ENCODE results near the gene TEX28. TPM values are rescaled to one million over a fixed set of nuclear protein-coding genes. Genes with fewer than 3 reads are reported as not detected.
"Not testable (repeated sequence)": the region's sequence is repeated elsewhere in the genome, so short reads cannot be mapped to it uniquely, and the experiment has no call there.

Gene TEX28
- total RNA-seq, 2 experiments from 2014 or later, result not detected

DNA sequence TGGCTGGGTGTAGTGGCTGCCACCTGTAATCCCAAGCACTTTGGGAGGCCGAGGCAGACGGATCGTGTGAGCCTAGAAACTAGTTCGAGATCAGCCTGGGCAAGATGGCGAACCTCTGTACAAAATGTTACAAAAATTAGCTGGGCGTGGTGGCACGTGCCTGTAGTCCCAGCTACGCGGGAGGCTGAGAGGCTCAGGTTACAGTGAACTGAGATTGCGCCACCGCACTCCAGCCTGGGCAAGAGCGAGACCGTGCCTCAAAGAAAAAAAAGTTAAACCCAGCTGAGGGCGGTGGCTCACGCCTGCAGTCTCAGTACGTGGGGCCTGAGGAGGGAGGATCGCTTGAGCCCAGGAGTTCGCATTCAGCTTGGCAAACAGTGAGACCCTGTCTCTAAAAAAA, 1.8 kb upstream of the TEX28 start:
- no peak for DNase-seq
- intact Hi-C loops (cut with DNase I, micrococcal nuclease), result no loop called here
- Mint-ChIP-seq H3K4me1 (no peaks in the 10 kb centered on the region), H3K36me3 (ENCODE audit: low read depth) (no peaks in the 10 kb centered on the region), H3K9me3 (ENCODE audit: low read depth) (no peaks in the 10 kb centered on the region), H3K4me3 (no peak overlapping the region), H3K27ac (no peak overlapping the region), H3K27me3 (no peaks in the 10 kb centered on the region)
- ATAC-seq, result no peak
- CTCF ChIA-PET, result no interaction called here
- POLR2A ChIA-PET, result no interaction called here

DNA sequence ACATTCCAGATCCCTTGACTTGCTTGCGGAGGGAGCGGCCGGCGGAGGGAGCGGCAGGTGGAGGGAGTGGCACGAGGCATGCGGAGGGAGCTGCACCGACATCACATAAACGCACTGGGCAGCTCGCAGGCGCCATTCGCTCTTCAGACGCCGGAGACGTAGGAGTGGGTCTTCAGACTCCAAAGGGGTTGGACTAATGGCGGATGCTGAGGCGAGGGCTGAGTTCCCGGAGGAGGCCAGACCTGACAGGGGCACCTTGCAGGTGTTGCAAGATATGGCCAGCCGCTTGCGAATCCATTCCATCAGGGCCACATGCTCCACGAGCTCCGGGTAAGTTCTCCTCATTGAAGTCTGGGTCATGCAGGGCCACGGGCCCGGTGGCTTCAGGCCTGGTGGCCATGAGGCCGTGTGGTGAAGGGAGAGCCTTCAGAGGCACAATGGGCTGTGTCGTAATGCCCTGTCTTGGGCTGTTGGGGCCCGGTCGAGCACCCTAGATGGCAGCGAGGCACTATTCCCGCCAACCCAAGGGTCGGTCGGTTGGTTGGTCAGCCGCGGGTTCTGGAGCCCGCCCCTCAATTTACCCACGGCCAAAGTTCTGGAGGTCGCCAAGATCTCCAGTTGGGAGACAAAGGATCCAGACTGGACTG, 863 bp upstream of the TEX28 start, which contains the start of gene TKTL1:
Gene TKTL1, plus strand, starts transcription at position 132 of the 647 bp plus-strand sequence. Its CDS starts 65 bp downstream, at position 197.
- Mint-ChIP-seq H3K27ac (no peak within 1 kb of the TSS), H3K4me3 (no peak within 1 kb of the TSS), H3K4me1 (no peaks in the 10 kb centered on the region), H3K36me3 (ENCODE audit: low read depth) (no peaks in the 10 kb centered on the region), H3K9me3 (ENCODE audit: low read depth) (no peaks in the 10 kb centered on the region), H3K27me3 (no peaks in the 10 kb centered on the region)
- ChIA-PET CTCF (no interaction called here), POLR2A (no interaction called here)
- intact Hi-C loops (cut with DNase I, micrococcal nuclease), result no loop called here
- no peak for ATAC-seq
- DNase-seq, result no peak

DNA sequence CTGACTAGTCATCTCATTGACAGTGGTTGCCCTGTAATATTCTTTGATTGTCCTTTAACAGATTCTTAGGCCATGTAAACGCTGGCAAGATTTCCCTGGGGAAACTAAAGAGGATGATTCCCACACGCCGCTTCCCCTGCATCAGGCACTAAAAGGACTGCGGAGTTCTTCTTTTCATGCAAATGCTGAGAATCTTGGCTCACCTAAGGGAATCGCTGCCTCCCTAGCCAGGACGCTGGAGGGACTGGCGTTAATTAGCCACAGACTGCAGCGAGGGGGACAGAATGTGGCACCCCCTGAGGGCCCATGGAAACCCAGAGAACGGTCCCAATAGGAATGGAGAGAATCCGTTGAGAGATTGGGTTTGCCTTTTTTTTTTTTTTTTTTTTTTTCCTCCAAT, 8.5 kb downstream of the TEX28 start:
- intact Hi-C loops (cut with DNase I, micrococcal nuclease); H3K27ac Mint-ChIP-seq; H3K36me3 Mint-ChIP-seq (ENCODE audit: low read depth); ATAC-seq; H3K27me3 Mint-ChIP-seq; POLR2A ChIA-PET; CTCF ChIA-PET; DNase-seq; H3K4me3 Mint-ChIP-seq; H3K4me1 Mint-ChIP-seq; H3K9me3 Mint-ChIP-seq (ENCODE audit: low read depth): not testable (repeated sequence)

DNA sequence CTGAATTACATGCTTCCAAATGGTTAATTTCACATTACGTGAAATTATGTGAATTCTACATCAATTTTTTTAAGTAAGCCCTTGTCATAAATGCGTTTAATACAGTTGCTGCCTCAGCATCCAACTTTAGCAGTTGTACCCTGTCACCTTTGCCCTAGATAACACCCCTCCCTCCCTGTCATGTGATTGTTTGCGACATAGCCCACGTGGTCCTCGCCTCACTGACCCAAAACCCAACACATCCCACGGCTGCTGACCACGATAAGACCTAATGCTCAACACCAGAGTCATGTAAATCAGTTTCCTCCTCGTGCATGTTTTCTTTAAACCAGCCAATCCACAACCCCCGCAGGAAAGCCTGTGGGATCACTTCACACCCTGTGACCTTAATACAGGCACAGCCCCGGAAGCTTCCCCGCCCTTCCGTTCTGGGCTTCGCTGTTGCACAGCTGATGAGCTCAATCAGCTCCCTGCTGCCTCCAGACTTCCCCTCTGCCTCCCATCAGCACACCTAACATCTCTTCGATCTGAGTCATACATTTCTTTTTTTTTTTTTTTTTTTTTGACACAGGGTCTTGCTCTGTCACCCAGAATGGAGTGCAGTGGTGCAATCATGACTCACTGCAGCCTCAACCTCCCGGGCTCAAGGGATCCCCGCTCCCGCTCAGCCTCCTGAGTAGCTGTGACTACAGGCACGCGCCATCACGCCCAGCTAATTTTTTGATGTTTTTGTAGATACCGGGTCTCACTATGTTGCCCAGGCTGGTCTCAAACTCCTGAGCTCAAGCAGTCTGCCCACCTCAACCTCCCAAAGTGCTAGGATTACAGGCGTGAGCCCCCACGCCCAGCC, 10.2 kb downstream of the TEX28 start:
- H3K36me3 Mint-ChIP-seq (ENCODE audit: low read depth); H3K27me3 Mint-ChIP-seq; POLR2A ChIA-PET; CTCF ChIA-PET; H3K9me3 Mint-ChIP-seq (ENCODE audit: low read depth); DNase-seq; intact Hi-C loops (cut with DNase I, micrococcal nuclease); H3K27ac Mint-ChIP-seq; H3K4me1 Mint-ChIP-seq; H3K4me3 Mint-ChIP-seq: not testable (repeated sequence)
- peak; percentile 98 for ATAC-seq

DNA sequence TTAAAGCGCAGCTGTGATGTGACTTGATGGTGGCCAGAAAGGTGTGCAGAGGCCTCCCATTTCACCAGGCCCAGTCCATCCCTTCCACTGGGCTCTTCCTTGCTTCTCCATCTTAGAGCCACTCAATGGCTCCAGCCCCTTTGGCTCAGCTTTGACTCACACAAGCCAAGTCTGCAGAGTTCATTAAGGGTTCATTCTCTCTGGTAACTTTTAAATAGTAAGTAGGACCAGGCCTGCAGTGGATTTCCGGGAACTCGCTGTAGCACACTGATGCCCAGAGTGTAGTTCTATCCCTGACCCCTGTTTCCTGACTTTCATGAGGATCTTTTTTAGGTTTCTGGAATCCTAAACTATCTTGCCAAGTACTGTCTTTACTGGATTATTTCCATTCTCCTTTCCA, 25.7 kb downstream of the TEX28 start:
- H3K9me3 Mint-ChIP-seq (ENCODE audit: low read depth); ATAC-seq; CTCF ChIA-PET; DNase-seq; POLR2A ChIA-PET; intact Hi-C loops (cut with DNase I, micrococcal nuclease); H3K4me3 Mint-ChIP-seq; H3K4me1 Mint-ChIP-seq; H3K27ac Mint-ChIP-seq; H3K27me3 Mint-ChIP-seq; H3K36me3 Mint-ChIP-seq (ENCODE audit: low read depth): not testable (repeated sequence)

DNA sequence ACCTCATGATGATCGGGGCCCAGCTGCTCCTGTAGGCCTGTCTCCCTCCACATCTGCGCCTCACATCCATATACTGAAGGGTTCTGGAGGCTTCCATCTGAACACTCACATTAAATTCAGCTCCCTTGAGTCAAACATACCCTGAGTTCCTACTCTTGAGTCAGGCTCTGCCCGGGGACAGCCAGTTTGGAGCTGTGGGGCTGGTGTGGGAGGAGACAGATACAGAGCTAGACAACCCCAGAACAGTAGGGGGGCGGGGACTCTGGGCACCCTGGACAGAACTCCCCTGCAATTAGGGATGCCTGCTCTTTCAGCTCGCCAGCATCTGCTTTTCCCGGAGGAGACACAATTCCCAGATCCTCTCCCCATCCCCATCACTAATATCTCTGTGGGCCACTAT, 31.9 kb downstream of the TEX28 start:
- intact Hi-C loops (cut with DNase I, micrococcal nuclease); H3K9me3 Mint-ChIP-seq (ENCODE audit: low read depth); H3K36me3 Mint-ChIP-seq (ENCODE audit: low read depth); DNase-seq; H3K27me3 Mint-ChIP-seq; ATAC-seq; H3K4me3 Mint-ChIP-seq; CTCF ChIA-PET; POLR2A ChIA-PET; H3K27ac Mint-ChIP-seq; H3K4me1 Mint-ChIP-seq: not testable (repeated sequence)

DNA sequence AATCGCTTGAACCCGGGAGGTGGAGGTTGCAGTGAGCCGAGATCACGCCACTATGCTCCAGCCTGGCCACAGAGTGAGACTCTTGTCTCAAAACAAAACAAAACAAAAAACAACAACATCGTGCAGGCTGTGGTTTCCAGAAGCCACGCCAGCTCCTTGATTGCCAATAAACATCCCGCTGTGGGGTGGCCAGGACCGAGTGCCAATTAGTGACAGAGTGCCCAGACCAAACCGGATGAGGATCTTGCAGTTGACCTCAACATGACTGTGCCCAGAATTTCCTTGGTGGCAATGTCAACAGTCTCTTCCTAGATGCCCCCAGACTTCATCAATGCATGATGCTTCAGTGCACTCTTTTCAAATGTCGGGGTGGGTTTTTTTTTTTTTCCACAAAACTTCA, 36.2 kb downstream of the TEX28 start:
- CTCF ChIA-PET, result not testable (repeated sequence)

DNA sequence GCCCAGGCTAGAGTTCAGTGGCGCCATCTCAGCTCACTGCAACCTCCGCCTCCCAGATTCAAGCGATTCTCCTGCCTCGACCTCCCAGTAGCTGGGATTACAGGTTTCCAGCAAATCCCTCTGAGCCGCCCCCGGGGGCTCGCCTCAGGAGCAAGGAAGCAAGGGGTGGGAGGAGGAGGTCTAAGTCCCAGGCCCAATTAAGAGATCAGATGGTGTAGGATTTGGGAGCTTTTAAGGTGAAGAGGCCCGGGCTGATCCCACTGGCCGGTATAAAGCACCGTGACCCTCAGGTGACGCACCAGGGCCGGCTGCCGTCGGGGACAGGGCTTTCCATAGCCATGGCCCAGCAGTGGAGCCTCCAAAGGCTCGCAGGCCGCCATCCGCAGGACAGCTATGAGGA, 37.6 kb downstream of the TEX28 start, which contains the start of gene OPN1MW3:
Gene OPN1MW3, plus strand, starts transcription at position 301 of the 400 bp plus-strand sequence. Its CDS starts 38 bp downstream, at position 339.
- H3K4me3 Mint-ChIP-seq; H3K27me3 Mint-ChIP-seq; H3K4me1 Mint-ChIP-seq; POLR2A ChIA-PET; H3K9me3 Mint-ChIP-seq (ENCODE audit: low read depth); H3K36me3 Mint-ChIP-seq (ENCODE audit: low read depth); H3K27ac Mint-ChIP-seq; intact Hi-C loops (cut with DNase I, micrococcal nuclease); ATAC-seq; CTCF ChIA-PET; DNase-seq: not testable (repeated sequence)

More for the DNA sequence above, 36.2 kb downstream of the TEX28 start:
- H3K9me3 Mint-ChIP-seq (ENCODE audit: low read depth); H3K36me3 Mint-ChIP-seq (ENCODE audit: low read depth); POLR2A ChIA-PET; DNase-seq; H3K27me3 Mint-ChIP-seq; intact Hi-C loops (cut with DNase I, micrococcal nuclease); ATAC-seq; H3K4me3 Mint-ChIP-seq; H3K27ac Mint-ChIP-seq; H3K4me1 Mint-ChIP-seq: not testable (repeated sequence)

DNA sequence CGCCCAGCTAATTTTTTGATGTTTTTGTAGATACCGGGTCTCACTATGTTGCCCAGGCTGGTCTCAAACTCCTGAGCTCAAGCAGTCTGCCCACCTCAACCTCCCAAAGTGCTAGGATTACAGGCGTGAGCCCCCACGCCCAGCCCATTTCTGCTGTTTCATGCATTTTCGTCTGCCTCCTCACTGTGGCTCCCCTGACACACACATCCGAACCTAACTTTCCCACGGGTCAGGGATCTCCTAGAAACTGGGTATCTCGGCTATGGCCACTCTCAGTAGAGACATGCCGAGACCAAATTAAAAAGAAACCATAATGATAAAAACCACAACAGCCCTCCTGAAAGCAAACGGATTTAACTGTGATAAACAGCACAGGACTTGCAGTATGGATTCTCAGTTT, 46.8 kb downstream of the TEX28 start:
- H3K4me3 Mint-ChIP-seq; DNase-seq; H3K36me3 Mint-ChIP-seq (ENCODE audit: low read depth); CTCF ChIA-PET; H3K27me3 Mint-ChIP-seq; H3K4me1 Mint-ChIP-seq; POLR2A ChIA-PET; H3K27ac Mint-ChIP-seq; intact Hi-C loops (cut with DNase I, micrococcal nuclease); H3K9me3 Mint-ChIP-seq (ENCODE audit: low read depth): not testable (repeated sequence)
- ATAC-seq, result peak; percentile 8

DNA sequence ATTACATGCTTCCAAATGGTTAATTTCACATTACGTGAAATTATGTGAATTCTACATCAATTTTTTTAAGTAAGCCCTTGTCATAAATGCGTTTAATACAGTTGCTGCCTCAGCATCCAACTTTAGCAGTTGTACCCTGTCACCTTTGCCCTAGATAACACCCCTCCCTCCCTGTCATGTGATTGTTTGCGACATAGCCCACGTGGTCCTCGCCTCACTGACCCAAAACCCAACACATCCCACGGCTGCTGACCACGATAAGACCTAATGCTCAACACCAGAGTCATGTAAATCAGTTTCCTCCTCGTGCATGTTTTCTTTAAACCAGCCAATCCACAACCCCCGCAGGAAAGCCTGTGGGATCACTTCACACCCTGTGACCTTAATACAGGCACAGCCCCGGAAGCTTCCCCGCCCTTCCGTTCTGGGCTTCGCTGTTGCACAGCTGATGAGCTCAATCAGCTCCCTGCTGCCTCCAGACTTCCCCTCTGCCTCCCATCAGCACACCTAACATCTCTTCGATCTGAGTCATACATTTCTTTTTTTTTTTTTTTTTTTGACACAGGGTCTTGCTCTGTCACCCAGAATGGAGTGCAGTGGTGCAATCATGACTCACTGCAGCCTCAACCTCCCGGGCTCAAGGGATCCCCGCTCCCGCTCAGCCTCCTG, 47.4 kb downstream of the TEX28 start:
- intact Hi-C loops (cut with DNase I, micrococcal nuclease), result not testable (repeated sequence)
- peak; percentile 98 for ATAC-seq

DNA sequence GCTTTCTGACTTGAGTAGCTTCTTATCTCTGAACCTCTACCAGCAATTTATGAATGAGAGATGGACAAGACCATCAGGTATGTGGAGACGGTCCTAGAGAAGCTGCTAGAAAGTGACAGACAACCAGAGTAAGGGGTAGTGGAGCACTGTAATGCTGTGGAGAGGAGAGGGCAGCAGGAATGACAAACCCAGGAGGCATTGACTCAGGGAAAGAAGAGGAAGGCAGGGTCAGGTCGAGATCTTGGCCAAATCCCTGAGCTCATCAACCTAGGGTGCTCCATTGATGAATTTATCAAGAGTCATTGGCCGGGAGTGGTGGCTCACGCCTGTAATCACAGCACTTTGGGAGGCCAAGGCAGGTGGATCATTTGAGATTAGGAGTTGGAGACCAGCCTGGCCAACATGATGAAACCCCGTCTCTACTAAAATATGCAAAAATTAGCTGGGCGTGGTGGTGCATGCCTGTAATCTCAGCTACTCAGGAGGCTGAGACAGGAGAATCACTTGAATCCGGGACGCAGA, 54.9 kb downstream of the TEX28 start:
- not testable (repeated sequence) for H3K4me1 Mint-ChIP-seq; H3K9me3 Mint-ChIP-seq (ENCODE audit: low read depth)

More for the DNA sequence above, 47.4 kb downstream of the TEX28 start:
- H3K9me3 Mint-ChIP-seq (ENCODE audit: low read depth); H3K27me3 Mint-ChIP-seq; POLR2A ChIA-PET; CTCF ChIA-PET; H3K27ac Mint-ChIP-seq; H3K4me1 Mint-ChIP-seq; H3K4me3 Mint-ChIP-seq; H3K36me3 Mint-ChIP-seq (ENCODE audit: low read depth); DNase-seq: not testable (repeated sequence)

More for the DNA sequence above, 54.9 kb downstream of the TEX28 start:
- CTCF ChIA-PET, result interaction anchor here (0.7 to 0.8 kb wide), 2 partner anchors 68 to 79 kb away, joined by 3 read pairs; no protein-coding TSS in a partner anchor
- H3K4me3 Mint-ChIP-seq; H3K27ac Mint-ChIP-seq; intact Hi-C loops (cut with DNase I, micrococcal nuclease); H3K27me3 Mint-ChIP-seq; H3K36me3 Mint-ChIP-seq (ENCODE audit: low read depth); ATAC-seq; POLR2A ChIA-PET: not testable (repeated sequence)
- DNase-seq, result peak; percentile 1

Measured in activated CD4-positive, alpha-beta T cell treated with anti-CD3 and anti-CD28 coated beads for 36 hours (primary cell).